GM21360 (cell line): ENCODE results near the gene NSG2.

Source experiments
- ATAC-seq: cut with Tn5 transposase; IDR thresholded peaks from one replicate; pipeline ENCODE4 v1.9.1; 2021; ENCODE audit warnings: mild to moderate bottlenecking, moderate library complexity; ENCODE audit not compliant: unreplicated experiment

The NSG2 gene

DNA sequence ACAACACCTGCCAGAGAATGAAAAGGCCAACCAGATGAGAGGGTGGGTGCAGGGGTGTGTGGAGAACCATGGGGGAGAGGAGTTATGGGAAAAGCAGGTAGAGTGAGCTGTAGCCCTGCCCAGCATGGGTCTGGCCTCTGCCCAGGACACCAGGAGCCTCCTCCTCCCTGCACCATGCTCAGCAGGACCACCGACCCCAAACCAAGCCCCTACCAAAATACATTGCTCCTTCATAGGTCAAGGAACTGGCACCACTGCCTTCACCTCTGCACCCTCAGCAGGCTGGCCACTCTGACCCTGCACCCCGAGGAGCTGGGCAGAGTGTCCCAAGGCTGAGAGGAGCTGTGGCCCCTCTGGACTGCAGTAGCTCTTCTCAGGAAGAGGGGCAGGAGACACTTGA lies 102.0 kb downstream of the NSG2 start:
- no peak for ATAC-seq

GRCh38 chr5:174148721-174149120 lies 103.2 kb downstream of the NSG2 start:
- no peak for ATAC-seq

- no peak for ATAC-seq
Observed at GRCh38 chr5:174149426-174149825, 103.9 kb downstream of the NSG2 start.

- no peak for ATAC-seq
Observed at GRCh38 chr5:174149989-174150388, 104.5 kb downstream of the NSG2 start.

GRCh38 chr5:174151599-174152181 lies 106.2 kb downstream of the NSG2 start:
- no peak for ATAC-seq

- no peak for ATAC-seq
Observed at GRCh38 chr5:174154559-174154958, 109.1 kb downstream of the NSG2 start.

- ATAC-seq = no peak
Observed at GRCh38 chr5:174155281-174155680, 109.8 kb downstream of the NSG2 start.

- ATAC-seq = no peak
Observed at GRCh38 chr5:174155706-174156105, 110.2 kb downstream of the NSG2 start.

- no peak for ATAC-seq
Observed at GRCh38 chr5:174157048-174157447, 111.5 kb downstream of the NSG2 start.
